Measurements from ENCODE around the gene MED27.

GRCh38 chr9:132116583-132116982 lies 36.9 kb upstream of the MED27 start:
- TF ChIP-seq CTCF (IDR thresholded peaks at IDR 0.05) (no peak), EP300 (IDR thresholded peaks at IDR 0.05) (no peak)
